AG04450 (cell line): ENCODE data around the gene CISH. TPM values are rescaled to one million over a fixed set of nuclear protein-coding genes. Genes with fewer than 3 reads are reported as not detected.

Experiments used
- CTCF ChIA-PET: fragments of 300-600, 350-600 bp; formaldehyde crosslinking; extraction: SDS; loops from one replicate; lab custom pipeline; 2022; ENCODE audit warnings: antibody characterized with exemption, inconsistent platforms; lab: Charles Lee
- POLR2A ChIA-PET: fragments of 350-600 bp; formaldehyde crosslinking; extraction: SDS; loops from one replicate; lab custom pipeline; 2021; ENCODE audit warnings: antibody characterized with exemption, inconsistent platforms; lab: Yijun Ruan, JAX
- DNase-seq: peaks from one replicate; pipeline ENCODE4 v3.0.0-alpha.2; 2011; ENCODE audit warnings: low read depth, low spot score
- H3K27ac ChIP-seq: one replicate; pipeline ENCODE4 v1.5.1; 2012; ENCODE audit warnings: low read depth, low read length, control low read depth
- H3K27me3 ChIP-seq: one replicate; pipeline ENCODE4 v1.6.0; 2012; ENCODE audit warnings: low read length; ENCODE audit not compliant: control insufficient read depth, insufficient read depth
- H3K4me3 ChIP-seq: 2 replicates; pipeline ENCODE4 v1.5.1; 2011; ENCODE audit warnings: mild to moderate bottlenecking, low read depth, low read length, control low read depth
- H3K9me3 ChIP-seq: 2 replicates; pipeline ENCODE4 v1.5.1; 2012; ENCODE audit warnings: low read length; ENCODE audit not compliant: control insufficient read depth, insufficient read depth
- CTCF ChIP-seq: IDR thresholded peaks from 2 replicates; pipeline ENCODE4 v1.5.1; 2011; ENCODE audit warnings: low read depth, low read length, control low read depth, inconsistent platforms
- polyA plus RNA-seq: library from polyadenylated mRNA; depleted of rRNA; stranded (reverse); fragments of >200 nt; gene quantifications from 2 replicates; pipeline ENCODE4 v1.2.3, GENCODE V29; 2011

Gene CISH
- polyA plus RNA-seq, 1 experiment = 2.4 TPM

DNA sequence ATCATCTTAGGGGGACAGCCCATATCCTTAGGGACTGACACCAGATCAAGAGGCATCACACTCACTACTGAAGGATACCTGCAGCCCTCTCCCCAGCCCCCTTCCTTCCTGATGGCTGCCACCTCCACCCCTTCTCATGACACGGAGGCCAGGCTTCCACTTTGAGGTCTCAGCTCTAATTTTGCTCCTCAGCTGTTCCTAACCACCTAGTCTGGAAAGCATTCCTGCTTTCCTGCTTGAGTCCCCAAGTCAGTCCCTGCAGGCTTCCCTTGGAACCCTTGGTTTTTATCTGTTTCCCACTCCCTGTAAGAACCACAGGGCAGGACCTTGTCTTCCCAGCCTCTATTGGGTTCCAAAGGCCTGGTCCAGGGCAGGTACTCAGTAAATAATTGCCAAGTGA is 47.3 kb downstream of the CISH start:
- Histone ChIP-seq H3K27ac (no peak overlapping the region), H3K9me3 (no peaks in the 10 kb centered on the region), H3K4me3 (no peak overlapping the region), H3K27me3 (no peaks in the 10 kb centered on the region)
- ChIA-PET CTCF (interaction anchor here (1.0 to 1.7 kb wide), 2 partner anchors 15 to 22 kb away, joined by 3 to 7 read pairs; no protein-coding TSS in a partner anchor), POLR2A (no interaction called here)
- no peak for DNase-seq
- no peak for TF ChIP-seq CTCF

DNA sequence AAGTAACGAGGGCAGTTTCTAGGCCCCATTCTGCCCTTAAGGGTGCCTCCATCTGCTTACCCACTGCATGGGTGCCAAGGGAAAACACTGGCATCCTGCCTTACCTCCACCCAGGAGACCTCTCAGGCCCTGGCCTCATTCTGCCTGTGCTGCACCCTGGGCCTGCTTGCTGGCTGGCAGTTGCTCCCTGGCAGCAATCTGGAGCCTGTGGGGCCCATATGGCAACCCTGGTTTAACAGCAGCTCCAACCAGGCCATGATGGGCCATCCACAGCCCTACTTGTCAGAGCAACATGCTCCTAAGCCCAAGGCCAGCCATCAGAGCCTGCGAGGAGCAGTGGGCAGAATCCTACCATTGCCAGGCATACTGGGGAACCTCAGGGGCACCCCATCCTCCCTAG is 47.7 kb downstream of the CISH start:
- POLR2A ChIA-PET = interaction anchor here (0.7 kb wide), 1 partner anchor 43 kb away, joined by 4 read pairs; no protein-coding TSS in a partner anchor
- TF ChIP-seq CTCF = no peak
- Histone ChIP-seq H3K27me3 (no peaks in the 10 kb centered on the region), H3K4me3 (no peak overlapping the region), H3K9me3 (no peaks in the 10 kb centered on the region), H3K27ac (no peak overlapping the region)
- CTCF ChIA-PET = interaction anchor here (1.0 to 1.7 kb wide), 3 partner anchors 14 to 22 kb away, joined by 3 to 7 read pairs (median 7); no protein-coding TSS in a partner anchor
- no peak for DNase-seq

- H3K27me3 ChIP-seq = no peaks in the 10 kb centered on the region
- no peaks in the 10 kb centered on the region for H3K9me3 ChIP-seq
- no peak for DNase-seq
- ChIA-PET CTCF (interaction anchor here (1.3 kb wide), 1 partner anchor 19 kb away, joined by 7 read pairs; no protein-coding TSS in a partner anchor), POLR2A (no interaction called here)
- no peak overlapping the region for H3K27ac ChIP-seq
- TF ChIP-seq CTCF = no peak
- no peak overlapping the region for H3K4me3 ChIP-seq
These were observed 48.7 kb downstream of the CISH start for GRCh38 chr3:50562861-50563260.

- H3K27ac ChIP-seq = no peak overlapping the region
- CTCF ChIA-PET = interaction anchor here (1.3 kb wide), 1 partner anchor 21 kb away, joined by 5 read pairs; no protein-coding TSS in a partner anchor
These were observed 51.9 kb downstream of the CISH start for GRCh38 chr3:50559702-50560101.

More at GRCh38 chr3:50559702-50560101, 51.9 kb downstream of the CISH start:
- POLR2A ChIA-PET = no interaction called here
- DNase-seq = no peak
- TF ChIP-seq CTCF = no peak
- H3K4me3 ChIP-seq = no peak overlapping the region
- H3K27me3 ChIP-seq = peaks cover 10% of the 10 kb centered on the region
- H3K9me3 ChIP-seq = no peaks in the 10 kb centered on the region
